ENCODE data around the gene DPH2.

The DPH2 gene

GRCh38 chr1:43981636-43982035, 11.8 kb downstream of the DPH2 start:
- H3K4me3 ChIP-seq (replicated peaks; ENCODE audit: low read depth, low read length) = peak overlapping the region; percentile 63; the same call in 1 of the 2 replicates
- TF ChIP-seq CTCF (IDR thresholded peaks at IDR 0.05; ENCODE audit: low read depth, low read length, missing control alignments) = no peak
- no peak for DNase-seq (ENCODE audit: extremely low read depth, low read depth)

GRCh38 chr1:43982241-43982640, 12.4 kb downstream of the DPH2 start:
- no peak for TF ChIP-seq CTCF (IDR thresholded peaks at IDR 0.05; ENCODE audit: low read depth, low read length, missing control alignments)
- H3K4me3 ChIP-seq (replicated peaks; ENCODE audit: low read depth, low read length) = no peak overlapping the region
- DNase-seq (ENCODE audit: extremely low read depth, low read depth) = no peak

GRCh38 chr1:43982808-43983207, 13.0 kb downstream of the DPH2 start:
- H3K4me3 ChIP-seq (replicated peaks; ENCODE audit: low read depth, low read length) = no peak overlapping the region
- no peak for DNase-seq (ENCODE audit: extremely low read depth, low read depth)
- no peak for TF ChIP-seq CTCF (IDR thresholded peaks at IDR 0.05; ENCODE audit: low read depth, low read length, missing control alignments)

- no peak for DNase-seq (ENCODE audit: extremely low read depth, low read depth)
- no peak overlapping the region for H3K4me3 ChIP-seq (replicated peaks; ENCODE audit: low read depth, low read length)
Measured at GRCh38 chr1:43983253-43983899, 13.6 kb downstream of the DPH2 start.

GRCh38 chr1:43984855-43985254, 15.0 kb downstream of the DPH2 start:
- TF ChIP-seq CTCF (IDR thresholded peaks at IDR 0.05; ENCODE audit: low read depth, low read length, missing control alignments) = no peak
- no peak overlapping the region for H3K4me3 ChIP-seq (replicated peaks; ENCODE audit: low read depth, low read length)
- no peak for DNase-seq (ENCODE audit: extremely low read depth, low read depth)

More at GRCh38 chr1:43983253-43983899, 13.6 kb downstream of the DPH2 start:
- TF ChIP-seq CTCF (IDR thresholded peaks at IDR 0.05; ENCODE audit: low read depth, low read length, missing control alignments) = no peak

- H3K4me3 ChIP-seq (replicated peaks; ENCODE audit: low read depth, low read length) = no peak overlapping the region
- no peak for TF ChIP-seq CTCF (IDR thresholded peaks at IDR 0.05; ENCODE audit: low read depth, low read length, missing control alignments)
- DNase-seq (ENCODE audit: extremely low read depth, low read depth) = no peak
Measured at GRCh38 chr1:43985984-43986595, 16.3 kb downstream of the DPH2 start.
